C4-2B (cell line): ENCODE measurements around the gene TRAF5.

Experiments
- CTCF ChIP-seq: fragments of 450-650 bp; conservative IDR thresholded peaks from 2 replicates; pipeline ENCODE4 v1.5.1; 2017; ENCODE audit warnings: mild to moderate bottlenecking
- ZFX ChIP-seq: fragments of 450-650 bp; IDR thresholded peaks from 2 replicates; pipeline ENCODE4 v1.6.1; 2017

- no peak for TF ChIP-seq CTCF
- peak; percentile 76 for TF ChIP-seq ZFX
Observed at GRCh38 chr1:211326528-211327345, at the start of gene TRAF5.
